ENCODE data around the gene EXD3. TPM values are rescaled to one million over a fixed set of nuclear protein-coding genes. Genes with fewer than 3 reads are reported as not detected.

EXD3 gene
- total and polyA plus RNA-seq, 2 donors from 2014 or later = 18.9 to 44.5 TPM

GRCh38 chr9:137359850-137360249, 63.1 kb downstream of the EXD3 start:
- no peaks in the 10 kb centered on the region for H3K27me3 ChIP-seq (ENCODE audit: control insufficient read depth, insufficient read depth, low read length)
- FAIRE-seq = no peak
- no peak for DNase-seq
- intact Hi-C loops (cut with DNase I) = no loop called here
- no peak overlapping the region for H3K27ac ChIP-seq (ENCODE audit: low read depth in 2 of 2, low read length in 2 of 2)
- no peaks in the 10 kb centered on the region for H3K4me1 ChIP-seq (ENCODE audit: control insufficient read depth in 2 of 3, insufficient read depth in 2 of 3, low read depth in 1 of 3, low read length in 3 of 3)
- no peak for TF ChIP-seq CTCF (IDR thresholded peaks at IDR 0.05; ENCODE audit: borderline replicate concordance, extremely low read depth, insufficient read depth)
- no peak overlapping the region for H3K4me3 ChIP-seq (ENCODE audit: low read length in 3 of 3)
- peaks cover 0 to 3% (median 0%) of the 10 kb centered on the region in 3 donors for H3K36me3 ChIP-seq (ENCODE audit: control insufficient read depth in 2 of 3, insufficient read depth in 3 of 3, low read length in 3 of 3)
- H3K9me3 ChIP-seq (ENCODE audit: control insufficient read depth in 2 of 3, insufficient read depth in 1 of 3, low read length in 3 of 3) = peaks cover 0 to 6% (median 4%) of the 10 kb centered on the region in 3 donors
- H3K9ac ChIP-seq (ENCODE audit: low read length in 3 of 3) = no peak overlapping the region

- Histone ChIP-seq H3K9ac (ENCODE audit: low read length in 3 of 3) (no peak overlapping the region), H3K36me3 (ENCODE audit: control insufficient read depth in 2 of 3, insufficient read depth in 3 of 3, low read length in 3 of 3) (peaks cover 0 to 3% (median 0%) of the 10 kb centered on the region in 3 donors), H3K27ac (ENCODE audit: low read depth in 2 of 2, low read length in 2 of 2) (no peak overlapping the region), H3K9me3 (ENCODE audit: control insufficient read depth in 2 of 3, insufficient read depth in 1 of 3, low read length in 3 of 3) (peaks cover 0 to 6% (median 4%) of the 10 kb centered on the region in 3 donors), H3K27me3 (ENCODE audit: control insufficient read depth, insufficient read depth, low read length) (no peaks in the 10 kb centered on the region), H3K4me1 (ENCODE audit: control insufficient read depth in 2 of 3, insufficient read depth in 2 of 3, low read depth in 1 of 3, low read length in 3 of 3) (no peaks in the 10 kb centered on the region), H3K4me3 (ENCODE audit: low read length in 3 of 3) (no peak overlapping the region)
- FAIRE-seq = no peak
- no peak for TF ChIP-seq CTCF (IDR thresholded peaks at IDR 0.05; ENCODE audit: borderline replicate concordance, extremely low read depth, insufficient read depth)
- intact Hi-C loops (cut with DNase I) = no loop called here
- DNase-seq = no peak
Observed at GRCh38 chr9:137358126-137358525, 64.8 kb downstream of the EXD3 start.

- Histone ChIP-seq H3K36me3 (ENCODE audit: control insufficient read depth in 2 of 3, insufficient read depth in 3 of 3, low read length in 3 of 3) (peaks cover 0 to 3% (median 0%) of the 10 kb centered on the region in 3 donors), H3K27me3 (ENCODE audit: control insufficient read depth, insufficient read depth, low read length) (no peaks in the 10 kb centered on the region), H3K27ac (ENCODE audit: low read depth in 2 of 2, low read length in 2 of 2) (no peak overlapping the region), H3K4me3 (ENCODE audit: low read length in 3 of 3) (no peak overlapping the region), H3K4me1 (ENCODE audit: control insufficient read depth in 2 of 3, insufficient read depth in 2 of 3, low read depth in 1 of 3, low read length in 3 of 3) (no peaks in the 10 kb centered on the region), H3K9ac (ENCODE audit: low read length in 3 of 3) (no peak overlapping the region), H3K9me3 (ENCODE audit: control insufficient read depth in 2 of 3, insufficient read depth in 1 of 3, low read length in 3 of 3) (peaks cover 0 to 6% (median 4%) of the 10 kb centered on the region in 3 donors)
- TF ChIP-seq CTCF (IDR thresholded peaks at IDR 0.05; ENCODE audit: borderline replicate concordance, extremely low read depth, insufficient read depth) = no peak
- FAIRE-seq = no peak
- no peak for DNase-seq
- intact Hi-C loops (cut with DNase I) = no loop called here
Observed at GRCh38 chr9:137357166-137357565, 65.8 kb downstream of the EXD3 start.
